Measurements from ENCODE around the gene STMP1. TPM values are rescaled to one million over a fixed set of nuclear protein-coding genes. Genes with fewer than 3 reads are reported as not detected.

Gene STMP1
- total RNA-seq, 1 experiment from 2014 or later = 15.3 TPM

Other genes starting within 250 kb of the STMP1 start
- gene CNOT4, start 152.4 kb upstream of the STMP1 start, total RNA-seq (2014; rRNA removed; shearing (Covaris generic)) = 4.2 and 9.1 TPM in 2 replicates
- gene NUP205, start 104.6 kb upstream of the STMP1 start, total RNA-seq (2014; rRNA removed; shearing (Covaris generic)) = 76.7 and 89.4 TPM in 2 replicates
- gene SLC13A4, start 65.7 kb downstream of the STMP1 start, total RNA-seq (2014; rRNA removed; shearing (Covaris generic)) = not detected in 2 replicates
- 0.18 TPM in 1 of 2 replicates, not detected in the other for gene FAM180A, start 86.3 kb downstream of the STMP1 start, total RNA-seq (2014; rRNA removed; shearing (Covaris generic))